K562 (cell line): ENCODE results near the gene PIP5K1B. TPM values are rescaled to one million over a fixed set of nuclear protein-coding genes. Genes with fewer than 3 reads are reported as not detected.

Experiments
- ATAC-seq: fragments of 200-7000 bp; cut with Tn5 transposase; 3 replicates; pipeline ENCODE4 v1.9.1; 2020; ENCODE audit warnings: moderate library complexity
- BruUV-seq: library from RNA; stranded (reverse); fragments of 400-500 nt; replicated peaks from 2 replicates; lab custom pipeline; 2021; lab: Mats Ljungman, UMichigan
- CTCF ChIA-PET: fragments of 300-600 bp; formaldehyde crosslinking; extraction: SDS; loops from one replicate; lab custom pipeline; 2021; ENCODE audit warnings: low intra/inter-chr PET ratio; lab: Yijun Ruan, JAX
- POLR2A ChIA-PET: fragments of 300-600, 350-650 bp; sonication (Branson Sonifier 250); formaldehyde crosslinking; extraction: SDS; loops from one replicate; lab custom pipeline; 2021; ENCODE audit warnings: antibody characterized with exemption, inconsistent platforms; lab: Yijun Ruan, JAX
- DNase-seq, 4 experiments: peaks; one replicate each; pipeline versions ENCODE4 v3.0.0 to v3.0.0-alpha.2; 2011 to 2018; ENCODE audit warnings: low spot score in 3 of 4, mixed read lengths in 3 of 4; ENCODE audit errors: extremely low read depth in 1 of 4
- FAIRE-seq: peaks from 2 replicates; lab custom pipeline; 2011; peaks lifted over from hg19 to GRCh38; lab: Jason Lieb, UNC
- H2AFZ ChIP-seq: 2 replicates; pipeline ENCODE4 v1.6.0; 2011; ENCODE audit warnings: low read depth, low read length, control low read depth, inconsistent platforms
- H3K27ac ChIP-seq: fragments of 200-600 bp; 3 replicates; pipeline ENCODE4 v1.8.0; 2011; ENCODE audit warnings: low read depth, mild to moderate bottlenecking, control low read depth, inconsistent platforms, low read length, moderate library complexity, mixed read lengths; ENCODE audit errors: extremely low read depth
- H3K27me3 ChIP-seq, 2 experiments: fragments of 300-600 bp in 1 of 2; 2 replicates in 1 of 2; 3 replicates in 1 of 2; pipeline versions ENCODE4 v1.6.0 to v1.8.0; 2011; ENCODE audit warnings: inconsistent platforms in 2 of 2, low read length in 2 of 2, mild to moderate bottlenecking in 1 of 2, mixed read lengths in 1 of 2, moderate library complexity in 1 of 2; ENCODE audit not compliant: control insufficient read depth in 2 of 2, insufficient read depth in 2 of 2
- H3K36me3 ChIP-seq: fragments of 300-600 bp; 3 replicates; pipeline ENCODE4 v1.8.0; 2011; ENCODE audit warnings: mild to moderate bottlenecking, low read length, inconsistent platforms; ENCODE audit not compliant: control insufficient read depth, insufficient read depth
- H3K4me1 ChIP-seq, 2 experiments: fragments of 200-600 bp in 1 of 2; replicated peaks in 1 of 2; 2 replicates in 1 of 2; 3 replicates in 1 of 2; pipeline versions ENCODE4 v1.5.1 to v1.8.0; 2011; ENCODE audit warnings: inconsistent platforms in 2 of 2, low read length in 2 of 2, mild to moderate bottlenecking in 1 of 2, mixed read lengths in 1 of 2, moderate library complexity in 1 of 2; ENCODE audit not compliant: control insufficient read depth in 2 of 2, insufficient read depth in 2 of 2
- H3K4me2 ChIP-seq: 2 replicates; pipeline ENCODE4 v1.6.1; 2011; ENCODE audit warnings: low read length, control low read depth, inconsistent platforms, mixed read lengths; ENCODE audit not compliant: insufficient read depth
- H3K4me3 ChIP-seq: fragments of 200-600 bp; sonication (generic), shearing (Covaris generic); 2 replicates; pipeline ENCODE4 v1.5.1; 2016; ENCODE audit warnings: control low read depth, inconsistent platforms
- H3K79me2 ChIP-seq: fragments of 200-600 bp; 3 replicates; pipeline ENCODE4 v1.8.0; 2011; ENCODE audit warnings: low read length, inconsistent platforms; ENCODE audit not compliant: control insufficient read depth, insufficient read depth
- H3K9ac ChIP-seq, 2 experiments: 2 replicates each; pipeline versions ENCODE4 v1.6.0 to v1.6.1; 2011; ENCODE audit warnings: low read depth in 2 of 2, low read length in 2 of 2, control low read depth in 1 of 2, inconsistent platforms in 1 of 2, mild to moderate bottlenecking in 1 of 2, mixed read lengths in 1 of 2; ENCODE audit not compliant: insufficient read depth in 1 of 2
- H3K9me1 ChIP-seq: one replicate; pipeline ENCODE4 v1.6.0; 2011; ENCODE audit warnings: inconsistent platforms, mild to moderate bottlenecking, low read length, moderate library complexity; ENCODE audit not compliant: control insufficient read depth, insufficient read depth
- H3K9me3 ChIP-seq: replicated peaks from 2 replicates; pipeline ENCODE4 v1.5.1; 2011; ENCODE audit warnings: low read depth, low read length, inconsistent platforms; ENCODE audit not compliant: control insufficient read depth, insufficient read depth
- H4K20me1 ChIP-seq: replicated peaks from 2 replicates; pipeline ENCODE4 v1.6.1; 2011; ENCODE audit warnings: low read length, inconsistent platforms, mixed read lengths; ENCODE audit not compliant: control insufficient read depth, insufficient read depth
- ELF2 ChIP-seq: fragments of 250-450 bp; sonication (Bioruptor Pico); IDR thresholded peaks from 2 replicates; pipeline ENCODE4 v1.5.0; 2021; ENCODE audit warnings: mild to moderate bottlenecking
- FOXA3 ChIP-seq, 2 experiments: fragments of 450-650 bp in 1 of 2; sonication (generic) in 1 of 2; formaldehyde crosslinking; IDR thresholded peaks in 1 of 2; conservative IDR thresholded peaks in 1 of 2; 2 replicates each; pipeline versions ENCODE4 v1.4.0 to v1.8.0; 2020 to 2022; ENCODE audit warnings: mild to moderate bottlenecking in 2 of 2, missing genetic modification reagents in 1 of 2
- GABPB2 ChIP-seq: fragments of 250-450 bp; sonication (Bioruptor Pico); conservative IDR thresholded peaks from 2 replicates; pipeline ENCODE4 v1.5.1; 2021; ENCODE audit warnings: mild to moderate bottlenecking
- HOMEZ ChIP-seq: fragments of 250-450 bp; sonication (Bioruptor Pico); IDR thresholded peaks from 2 replicates; pipeline ENCODE4 v1.4.0; 2020; ENCODE audit warnings: mild to moderate bottlenecking, moderate library complexity
- KLF13 ChIP-seq: fragments of 450-650 bp; IDR thresholded peaks from 2 replicates; pipeline ENCODE4 v1.6.1; 2016; ENCODE audit warnings: missing genetic modification characterization, low read depth, mild to moderate bottlenecking, missing compliant biosample characterization, moderate library complexity, borderline replicate concordance
- MED1 ChIP-seq: sonication (generic); formaldehyde crosslinking; IDR thresholded peaks from 2 replicates; pipeline ENCODE4 v1.8.1; 2023; ENCODE audit warnings: missing genetic modification reagents, borderline replicate concordance
- NCOA2 ChIP-seq, 2 experiments: fragments of 450-650 bp; IDR thresholded peaks; 2 replicates each; pipeline ENCODE4 v1.6.1; 2018; ENCODE audit warnings: mild to moderate bottlenecking in 2 of 2, moderate library complexity in 1 of 2; ENCODE audit not compliant: partially characterized antibody in 2 of 2
- PHTF2 ChIP-seq: fragments of 250-450 bp; sonication (Bioruptor Pico); IDR thresholded peaks from 2 replicates; pipeline ENCODE4 v1.5.0; 2021; ENCODE audit warnings: mild to moderate bottlenecking
- RERE ChIP-seq: sonication (generic); formaldehyde crosslinking; IDR thresholded peaks from 2 replicates; pipeline ENCODE4 v1.8.0; 2023; ENCODE audit warnings: missing genetic modification reagents, mild to moderate bottlenecking, borderline replicate concordance
- ZNF146 ChIP-seq: IDR thresholded peaks from one replicate; pipeline ENCODE4 v1.6.1; 2018; ENCODE audit warnings: missing compliant biosample characterization; ENCODE audit not compliant: unreplicated experiment
- ZNF444 ChIP-seq: fragments of 250-450 bp; sonication (Bioruptor Pico); IDR thresholded peaks from 2 replicates; pipeline ENCODE4 v1.4.0; 2020; ENCODE audit warnings: mild to moderate bottlenecking, moderate library complexity
- WGBS: fragments of 100-300 bp; shearing (Covaris generic); methylation state at CpG from one replicate; pipeline ENCODE4 v1.1.6; 2016; ENCODE audit warnings: low coverage, mixed read lengths; ENCODE audit not compliant: insufficient coverage; ENCODE audit errors: missing lambda C conversion rate; 5-methylcytosine and 5-hydroxymethylcytosine counted together
- in situ Hi-C: fragments of 300-500 bp; cut with MboI; formaldehyde crosslinking; loops from 4 replicates; pipeline ENCODE4 v1.15.0; 2018; ENCODE audit warnings: inconsistent platforms, mixed read lengths
- intact Hi-C: fragments of 100-400 bp; cut with micrococcal nuclease; formaldehyde crosslinking; loops from 2 replicates; pipeline ENCODE4 v1.14.2; 2022
- polyA plus RNA-seq, 8 experiments: library from polyadenylated mRNA; depleted of rRNA in 4 of 8; stranded (reverse) in 5 of 8; unstranded in 3 of 8; fragments of >200 nt; fragmentation: Nextera tagmentation in 2 of 8; fragmentation: Illumina TruSeq in 1 of 8; extraction: Ambion mirVana in 2 of 8; extraction: Trizol in 1 of 8; gene quantifications; 2 replicates each; pipeline versions ENCODE4 v1.2.1 to v1.2.3, GENCODE V29; 2011 to 2014; ENCODE audit warnings: inconsistent platforms in 1 of 8, missing spikeins in 1 of 8
- total RNA-seq, 7 experiments: library from RNA; depleted of rRNA in 6 of 7; stranded (reverse); fragments of >200 nt in 6 of 7; fragmentation: Illumina TruSeq in 2 of 7; extraction: Trizol in 2 of 7; gene quantifications; 2 replicates each; pipeline versions ENCODE4 v1.2.1 to v1.2.3, GENCODE V29; 2011 to 2021; ENCODE audit warnings: low replicate concordance in 1 of 7

The PIP5K1B gene
- total and polyA plus RNA-seq, 9 of the 15 experiments (the other 6 are each of a cell fraction or from before 2014, with no cell fraction given) = 3.1 to 12.9 (median 7.4) TPM

DNA sequence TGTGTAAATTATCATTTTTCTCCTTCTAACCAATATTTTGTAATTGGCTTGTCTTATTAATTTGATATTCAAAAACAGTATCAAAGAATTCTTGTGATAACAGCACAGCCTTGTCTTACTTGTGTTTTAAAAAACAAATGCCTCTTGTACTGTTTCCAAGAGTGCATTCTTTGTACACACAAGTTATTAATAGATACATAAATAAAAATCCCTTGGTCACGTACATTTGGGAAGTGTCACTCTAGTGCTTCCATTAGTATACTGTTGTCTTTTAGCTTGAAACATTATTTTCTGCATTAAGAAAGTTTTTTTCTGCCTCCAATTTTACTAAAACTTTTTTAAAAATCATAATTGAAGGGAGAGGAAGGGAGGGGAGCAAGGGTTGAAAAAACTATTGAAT lies 133.2 kb downstream of the PIP5K1B start (continued):
- TF ChIP-seq GABPB2 (CRISPR knock-in tag) = no peak
- no peak for TF ChIP-seq ZNF146 (CRISPR knock-in tag)
- no peak for TF ChIP-seq NCOA2 (IDR thresholded peaks at IDR 0.05; ENCODE audit: partially characterized antibody in 2 of 2)
- no peak for TF ChIP-seq ELF2 (CRISPR knock-in tag)
- TF ChIP-seq PHTF2 = no peak
- TF ChIP-seq ZNF444 = no peak
- no peak for TF ChIP-seq MED1 (CRISPR knock-in tag)

DNA sequence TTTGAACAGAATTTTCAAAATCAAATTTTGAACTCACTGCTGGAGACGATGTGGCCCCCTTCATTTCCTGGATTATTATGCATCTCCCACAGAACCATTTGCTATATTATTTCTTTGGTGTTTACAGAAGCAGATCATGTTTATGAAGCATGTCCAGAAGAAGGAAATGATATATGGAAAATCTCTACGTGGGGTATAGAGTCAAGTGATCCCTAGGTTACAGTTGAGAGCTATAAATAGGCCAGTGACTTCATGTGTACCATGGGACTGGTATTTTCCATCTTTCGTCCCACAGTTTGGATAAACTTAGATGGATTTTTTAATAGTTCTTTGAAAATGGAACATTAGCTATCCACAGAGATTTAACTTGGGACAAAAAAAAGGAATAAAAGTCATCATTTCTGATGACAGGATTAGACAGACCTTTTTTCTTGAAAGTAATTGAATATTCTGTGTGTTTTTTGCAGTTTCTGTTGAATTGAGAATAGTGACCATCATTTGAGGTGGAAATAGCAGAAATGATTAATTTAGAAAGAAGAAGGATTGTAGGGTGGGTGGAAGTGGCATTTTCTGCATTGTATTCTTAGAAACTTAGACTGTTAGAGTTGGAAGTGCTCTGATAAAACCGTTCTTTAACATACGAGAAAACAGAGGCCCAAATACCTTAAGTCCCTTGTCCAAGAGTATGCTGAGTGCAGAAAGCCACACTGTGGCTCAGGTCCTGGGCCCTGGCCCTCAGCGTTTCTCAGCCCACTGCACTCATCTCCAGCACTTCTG lies 136.4 kb downstream of the PIP5K1B start:
- no peaks in the 10 kb centered on the region for H3K79me2 ChIP-seq
- DNase-seq (no peak), ATAC-seq (no peak), FAIRE-seq (no peak)
- no TSS peak for BruUV-seq
- H4K20me1 ChIP-seq = 0 out of 2 replicates have a peak, but pooled peaks cover 4% of the 10 kb centered on the region
- H3K4me3 ChIP-seq = no peak overlapping the region
- in situ Hi-C loops = no loop called here
- intact Hi-C loops = loop anchor here (5.0 to 10.0 kb wide), 3 partner anchors 57 to 259 kb away; partner anchors contain the start of gene PIP5K1B
- H3K27ac ChIP-seq = no peak overlapping the region
- no peak overlapping the region for H2AFZ ChIP-seq
- H3K4me2 ChIP-seq = no peak overlapping the region
- no peaks in the 10 kb centered on the region for H3K36me3 ChIP-seq
- H3K9me1 ChIP-seq = no peaks in the 10 kb centered on the region
- no peaks in the 10 kb centered on the region for H3K27me3 ChIP-seq
- H3K9me3 ChIP-seq = no peaks in the 10 kb centered on the region
- no peak overlapping the region for H3K9ac ChIP-seq
- ChIA-PET POLR2A (no interaction called here), CTCF (no interaction called here)
- WGBS = 44% methylated on average over 6 of the region's 6 CpGs
- H3K4me1 ChIP-seq = no peaks in the 10 kb centered on the region; a peak in 1 of 5 replicates
- TF ChIP-seq KLF13 (tag) (no peak), HOMEZ (CRISPR knock-in tag) (no peak), FOXA3 (CRISPR knock-in tag; conservative IDR thresholded peaks at IDR 0.05 in 1 of 2, IDR thresholded peaks at IDR 0.05 in 1 of 2) (no peak), RERE (no peak)
